HG03521 (cell line): Measurements from ENCODE around the gene DENND5B.

ENCODE experiments used
- ATAC-seq: cut with Tn5 transposase; IDR thresholded peaks from one replicate; pipeline ENCODE4 v1.9.1; 2021; ENCODE audit warnings: mild to moderate bottlenecking, moderate library complexity; ENCODE audit not compliant: unreplicated experiment

DENND5B gene

GRCh38 chr12:31343139-31343538, 247.8 kb downstream of the DENND5B start:
- no peak for ATAC-seq

GRCh38 chr12:31342286-31342685, 248.7 kb downstream of the DENND5B start:
- no peak for ATAC-seq

- no peak for ATAC-seq
These were observed 250.9 kb downstream of the DENND5B start for GRCh38 chr12:31339831-31340622.

- ATAC-seq, result no peak
These were observed 253.0 kb downstream of the DENND5B start for GRCh38 chr12:31337952-31338351.
